DLD1 (cell line): ENCODE results near the gene ATR.
"Not testable (repeated sequence)": the region's sequence is repeated elsewhere in the genome, so short reads cannot be mapped to it uniquely, and the experiment has no call there.

Experiments used
- in situ Hi-C: cut with HindIII; loops from 2 replicates; pipeline ENCODE4 v1.10.0; 2017; ENCODE audit warnings: low sequenced_read_pairs

The ATR gene

GRCh38 chr3:142595581-142595950 lies 17.0 kb upstream of the ATR start:
- in situ Hi-C loops = no loop called here

- in situ Hi-C loops = no loop called here
These were observed 16.6 kb upstream of the ATR start for GRCh38 chr3:142595141-142595540.

- in situ Hi-C loops = not testable (repeated sequence)
These were observed 13.7 kb upstream of the ATR start for GRCh38 chr3:142592268-142592667.

- in situ Hi-C loops = no loop called here
These were observed 10.2 kb upstream of the ATR start for GRCh38 chr3:142588703-142589102.

GRCh38 chr3:142586803-142587406 lies 8.4 kb upstream of the ATR start:
- in situ Hi-C loops = no loop called here

- in situ Hi-C loops = not testable (repeated sequence)
These were observed 2.5 kb upstream of the ATR start for GRCh38 chr3:142581070-142581469.

DNA sequence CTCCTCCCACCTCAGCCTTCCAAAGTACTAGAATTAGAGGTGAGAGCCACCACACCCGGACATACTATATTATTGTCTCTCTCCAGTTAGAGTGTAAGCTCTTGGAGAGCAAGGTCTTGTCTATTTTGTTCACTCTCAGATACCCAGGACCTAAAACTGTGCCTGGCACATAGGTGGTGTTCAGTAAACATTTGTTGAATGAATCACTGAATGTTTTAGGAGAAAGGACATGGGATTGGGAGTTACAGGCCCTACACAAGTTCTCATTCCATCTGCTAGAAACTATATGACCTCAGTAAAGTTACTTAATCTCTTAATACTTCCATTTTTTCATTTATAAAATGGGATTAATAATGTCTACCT lies 1.5 kb upstream of the ATR start:
- in situ Hi-C loops = no loop called here

DNA sequence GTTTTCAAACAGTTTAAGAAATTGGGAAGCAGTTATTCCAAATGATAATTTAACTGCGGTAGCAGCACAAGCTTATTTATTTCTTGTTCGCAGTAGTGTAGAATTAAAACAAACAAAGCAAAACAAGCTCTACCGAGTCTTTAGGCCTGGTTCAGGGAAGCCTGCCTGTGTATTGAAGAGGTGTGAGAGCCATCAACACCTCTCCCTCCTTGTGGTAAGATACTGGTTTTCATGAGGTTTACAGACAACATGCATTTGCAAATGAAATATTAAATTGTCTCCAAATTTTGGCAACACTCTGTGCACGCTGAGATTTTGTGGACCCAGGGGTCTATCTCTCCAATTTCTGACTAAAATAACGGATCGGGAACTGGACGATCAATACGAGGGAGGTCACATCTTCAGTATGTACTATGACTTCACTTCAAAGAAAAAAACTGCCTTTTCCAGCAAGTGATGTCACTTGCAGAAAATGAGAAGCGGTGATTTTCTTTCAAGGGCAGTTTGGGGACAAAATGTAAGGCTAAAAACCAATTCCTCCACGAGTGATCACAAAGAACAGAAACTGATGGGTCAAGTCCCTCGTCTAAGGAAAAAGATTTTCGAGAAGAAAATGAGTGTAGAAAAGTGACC lies 721 bp downstream of the ATR start:
- in situ Hi-C loops = no loop called here

- in situ Hi-C loops = no loop called here
These were observed 1.7 kb downstream of the ATR start for GRCh38 chr3:142576792-142577191.

DNA sequence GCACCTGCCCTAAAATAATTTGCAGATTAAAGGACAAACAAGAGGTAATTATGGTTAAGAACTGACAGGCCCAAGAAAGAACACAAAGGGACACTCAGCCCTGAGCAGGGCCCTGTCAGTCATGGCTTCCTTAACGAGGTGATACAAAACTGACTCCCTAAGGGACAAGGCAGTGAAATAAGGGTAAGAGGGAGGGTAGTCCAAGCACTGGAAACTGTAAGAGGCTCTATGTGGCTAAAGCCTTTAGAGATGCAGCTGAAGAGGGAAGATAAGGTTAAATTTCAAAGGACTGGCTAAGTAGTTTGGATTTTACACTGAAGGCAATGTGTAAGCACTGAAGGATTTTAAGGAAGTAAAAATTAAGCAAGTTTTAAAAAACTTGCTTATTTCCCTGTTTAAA lies 3.9 kb downstream of the ATR start:
- in situ Hi-C loops = no loop called here

- in situ Hi-C loops = not testable (repeated sequence)
These were observed 4.3 kb downstream of the ATR start for GRCh38 chr3:142574223-142574622.

GRCh38 chr3:142569422-142569821 lies 9.1 kb downstream of the ATR start:
- in situ Hi-C loops = not testable (repeated sequence)

DNA sequence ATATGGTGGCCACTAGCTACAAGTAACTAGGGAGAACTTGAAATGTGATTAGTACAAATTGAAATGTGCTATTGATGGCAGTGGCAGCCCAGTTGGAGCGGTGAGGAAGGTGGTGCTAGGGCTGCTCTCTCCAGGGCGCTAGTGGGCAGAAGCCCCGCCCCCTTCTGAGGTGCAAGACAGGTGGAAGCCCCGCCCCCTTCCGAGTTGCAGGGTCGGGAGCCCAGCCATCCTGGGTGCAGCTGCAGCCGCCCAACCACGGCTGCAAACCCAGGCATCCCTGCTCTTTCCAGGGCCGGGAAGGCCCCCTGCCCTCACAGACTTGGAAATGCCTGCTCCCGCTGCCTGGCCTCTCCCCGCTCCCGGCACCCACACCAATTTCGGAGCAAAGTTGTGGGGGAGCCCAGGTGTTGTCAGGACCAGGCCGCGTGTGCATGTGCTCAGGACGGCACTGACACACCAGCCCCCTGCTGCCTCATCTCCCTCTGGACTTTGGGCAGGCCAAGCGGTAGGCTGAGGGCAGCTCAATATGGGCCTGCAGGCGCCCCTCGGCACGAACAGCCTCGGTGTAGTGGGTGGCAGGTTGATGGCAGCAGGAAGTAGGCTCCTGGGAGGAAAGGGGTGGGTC lies 10.0 kb downstream of the ATR start:
- in situ Hi-C loops = no loop called here

GRCh38 chr3:142566096-142566495 lies 12.4 kb downstream of the ATR start:
- in situ Hi-C loops = no loop called here

DNA sequence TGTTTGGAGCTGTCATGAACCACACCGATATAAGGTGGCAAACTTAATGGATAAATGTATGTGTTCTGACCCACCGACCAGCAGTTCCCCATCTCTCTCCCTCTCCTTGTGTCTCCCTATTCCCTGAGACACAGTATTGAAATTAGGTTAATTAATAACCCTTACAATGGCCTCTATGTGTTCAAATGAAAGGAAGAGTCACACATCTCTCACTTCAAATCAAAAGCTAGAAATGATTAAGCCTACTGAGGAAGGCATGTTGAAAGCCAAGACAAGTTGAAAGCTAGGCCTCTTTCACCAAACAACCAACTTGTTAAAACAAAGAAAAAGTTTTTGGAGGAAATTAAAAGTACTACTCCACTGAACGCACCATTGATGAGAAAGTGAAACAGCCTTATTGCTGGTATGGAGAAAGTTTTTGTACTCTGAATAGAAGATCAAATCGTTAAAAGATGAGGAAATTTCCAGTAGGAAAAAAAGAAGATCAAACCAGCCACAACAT lies 15.0 kb downstream of the ATR start:
- in situ Hi-C loops = no loop called here

DNA sequence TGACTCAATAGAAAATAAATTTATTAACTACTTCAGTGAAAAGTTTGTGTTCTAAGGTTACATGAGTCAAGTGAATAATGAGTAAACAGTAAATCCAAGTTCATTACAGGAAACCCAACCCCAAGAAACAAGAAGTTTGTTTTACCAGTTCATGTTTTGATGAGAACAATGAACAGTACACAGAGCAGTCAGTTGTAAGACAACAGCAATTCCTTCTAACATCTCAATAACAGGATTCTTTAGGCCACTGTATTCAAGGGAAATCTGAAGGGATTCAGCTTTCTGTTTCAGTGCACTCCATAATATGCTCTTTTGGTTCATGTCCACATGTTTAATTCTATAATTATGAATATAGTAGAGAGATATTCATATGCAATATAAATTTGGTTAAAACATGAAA lies 18.4 kb downstream of the ATR start:
- in situ Hi-C loops = no loop called here

GRCh38 chr3:142553741-142554140 lies 24.8 kb downstream of the ATR start:
- in situ Hi-C loops = no loop called here

DNA sequence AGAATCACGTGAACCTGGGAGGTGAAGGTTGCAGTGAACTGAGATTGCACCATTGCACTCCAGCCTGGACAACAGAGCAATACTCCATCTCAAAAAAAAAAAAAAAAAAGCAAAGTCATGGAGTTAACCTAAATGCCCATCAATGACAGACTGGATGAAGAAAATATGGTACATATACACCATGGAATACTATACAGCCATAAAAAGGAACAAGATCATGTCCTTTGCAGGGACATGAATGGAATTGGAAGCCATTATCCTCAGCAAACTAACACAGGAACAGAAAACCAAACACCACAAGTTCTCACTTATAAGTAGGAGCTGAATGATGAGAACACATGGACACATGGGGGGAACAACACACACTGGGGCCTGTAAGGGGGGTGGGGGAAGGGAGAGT lies 26.0 kb downstream of the ATR start:
- in situ Hi-C loops = not testable (repeated sequence)

GRCh38 chr3:142549986-142550385 lies 28.5 kb downstream of the ATR start:
- in situ Hi-C loops = no loop called here

- in situ Hi-C loops = no loop called here
These were observed 35.2 kb downstream of the ATR start for GRCh38 chr3:142543307-142543706.

DNA sequence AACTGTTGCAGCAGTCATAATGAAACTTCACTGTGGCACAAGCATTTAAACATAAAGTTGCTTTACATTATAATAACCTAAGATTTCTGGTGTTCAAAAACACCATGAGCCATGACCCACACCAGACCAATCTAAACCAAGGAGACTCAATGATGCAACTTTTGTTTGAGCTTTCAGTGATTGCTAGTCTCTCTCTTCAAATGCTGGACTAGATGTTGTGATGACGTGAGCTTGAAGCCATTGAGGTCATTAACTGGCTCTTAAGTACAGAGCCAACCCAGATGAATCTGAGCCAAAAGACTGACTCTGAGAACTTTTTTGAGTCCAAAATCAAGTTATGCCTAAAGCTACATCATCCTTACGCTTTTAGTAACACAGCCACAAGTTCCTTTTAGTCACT lies 36.5 kb downstream of the ATR start:
- in situ Hi-C loops = no loop called here

- in situ Hi-C loops = no loop called here
These were observed 42.0 kb downstream of the ATR start for GRCh38 chr3:142536519-142536918.
